Stomach (tissue), 4 donors: ENCODE results near the gene AUH.

Experiments
- EP300 ChIP-seq: sonication (generic); formaldehyde crosslinking; IDR thresholded peaks from one replicate; pipeline ENCODE4 v1.6.1; 2017; ENCODE audit warnings: antibody characterized with exemption
- POLR2A ChIP-seq, 4 donors: fragments of 450-650 bp; IDR thresholded peaks; one replicate each; pipeline ENCODE4 v1.6.1; 2016; ENCODE audit warnings: antibody characterized with exemption in 4 of 4, control low read depth in 2 of 4, mild to moderate bottlenecking in 1 of 4, moderate library complexity in 1 of 4
- POLR2AphosphoS5 ChIP-seq, 3 donors: sonication (generic); formaldehyde crosslinking; IDR thresholded peaks; one replicate each; pipeline ENCODE4 v1.6.1; 2016; ENCODE audit warnings: antibody characterized with exemption in 3 of 3
- TF ChIP-seq, protein P1 (sequence below), 7 experiments: fragments of 450-650 bp in 4 of 7; fragments of 200-600 bp in 3 of 7; sonication (generic) in 3 of 7; IDR thresholded peaks; one replicate each; pipeline ENCODE4 v1.5.1; 2016 to 2019; ENCODE audit warnings: antibody characterized with exemption in 7 of 7, control low read depth in 2 of 7, mild to moderate bottlenecking in 1 of 7

DNA sequence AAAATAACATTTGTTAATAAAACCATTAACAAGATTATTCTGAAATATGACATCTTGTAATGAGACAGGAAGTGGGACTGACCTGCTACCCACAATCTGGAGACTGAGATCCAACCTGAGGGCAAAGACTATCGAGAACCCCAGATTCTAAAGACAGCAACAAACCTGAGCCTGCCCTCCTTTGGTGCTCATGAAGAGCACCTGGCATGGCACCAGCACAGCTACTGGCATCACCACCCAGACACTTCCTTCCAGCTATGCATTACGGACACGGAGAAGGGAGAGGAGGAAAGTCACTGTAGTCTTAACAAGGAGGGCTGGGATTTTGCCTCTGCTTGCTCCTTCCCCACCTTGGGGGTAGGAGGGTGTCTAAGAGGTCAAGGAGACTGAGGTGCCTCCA, 105.5 kb downstream of the AUH start:
- TF ChIP-seq, protein P1, sequence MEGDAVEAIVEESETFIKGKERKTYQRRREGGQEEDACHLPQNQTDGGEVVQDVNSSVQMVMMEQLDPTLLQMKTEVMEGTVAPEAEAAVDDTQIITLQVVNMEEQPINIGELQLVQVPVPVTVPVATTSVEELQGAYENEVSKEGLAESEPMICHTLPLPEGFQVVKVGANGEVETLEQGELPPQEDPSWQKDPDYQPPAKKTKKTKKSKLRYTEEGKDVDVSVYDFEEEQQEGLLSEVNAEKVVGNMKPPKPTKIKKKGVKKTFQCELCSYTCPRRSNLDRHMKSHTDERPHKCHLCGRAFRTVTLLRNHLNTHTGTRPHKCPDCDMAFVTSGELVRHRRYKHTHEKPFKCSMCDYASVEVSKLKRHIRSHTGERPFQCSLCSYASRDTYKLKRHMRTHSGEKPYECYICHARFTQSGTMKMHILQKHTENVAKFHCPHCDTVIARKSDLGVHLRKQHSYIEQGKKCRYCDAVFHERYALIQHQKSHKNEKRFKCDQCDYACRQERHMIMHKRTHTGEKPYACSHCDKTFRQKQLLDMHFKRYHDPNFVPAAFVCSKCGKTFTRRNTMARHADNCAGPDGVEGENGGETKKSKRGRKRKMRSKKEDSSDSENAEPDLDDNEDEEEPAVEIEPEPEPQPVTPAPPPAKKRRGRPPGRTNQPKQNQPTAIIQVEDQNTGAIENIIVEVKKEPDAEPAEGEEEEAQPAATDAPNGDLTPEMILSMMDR (IDR thresholded peaks at IDR 0.05), result no peak
- no peak for TF ChIP-seq POLR2A (IDR thresholded peaks at IDR 0.05)
- TF ChIP-seq POLR2AphosphoS5 (IDR thresholded peaks at IDR 0.05), result no peak
- no peak for TF ChIP-seq EP300
